Measurements from ENCODE around the gene ANKUB1. TPM values are rescaled to one million over a fixed set of nuclear protein-coding genes. Genes with fewer than 3 reads are reported as not detected.

ANKUB1 gene
- total and polyA plus RNA-seq, 4 donors = 0.95 to 3.3 (median 1.7) TPM

DNA sequence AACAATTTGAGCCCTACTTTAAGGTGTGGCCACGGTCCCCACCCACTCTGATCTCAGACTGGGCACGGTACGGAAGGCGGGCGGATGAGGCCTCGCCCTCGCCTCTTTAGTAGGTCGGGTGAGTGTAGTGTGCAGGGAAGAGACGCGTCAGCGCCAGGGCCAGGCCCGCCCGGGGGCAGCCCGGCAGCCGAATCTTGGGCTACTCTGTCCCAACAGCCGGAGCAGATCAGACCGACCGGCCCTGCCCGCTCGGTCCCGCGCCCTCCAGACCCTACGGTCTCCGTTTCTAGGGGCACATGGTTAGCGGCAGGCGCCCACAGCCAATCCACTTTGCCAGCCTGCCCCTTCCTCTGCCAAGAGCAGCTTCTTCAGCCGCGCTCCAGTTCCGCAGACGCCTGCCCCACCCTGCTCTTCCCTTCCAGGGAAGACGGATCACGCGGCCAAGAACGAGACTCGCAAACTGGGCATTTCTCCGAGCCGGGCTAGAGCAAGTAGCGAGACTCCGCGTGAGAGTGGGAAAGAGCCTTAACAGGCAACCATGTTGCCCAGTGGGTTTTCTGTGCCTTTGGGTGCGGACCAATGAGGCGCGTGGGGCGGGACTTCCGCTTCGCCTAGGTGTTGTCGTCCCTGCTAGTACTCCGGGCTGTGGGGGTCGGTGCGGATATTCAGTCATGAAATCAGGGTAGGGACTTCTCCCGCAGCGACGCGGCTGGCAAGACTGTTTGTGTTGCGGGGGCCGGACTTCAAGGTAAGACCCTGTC is 20.4 kb upstream of the ANKUB1 start, which contains the start of gene RNF13:
Gene RNF13 (plus strand): TSS at position 610 of the 761 bp plus-strand sequence. CDS start 32,812 bp downstream, outside the sequence.
- H3K27me3 ChIP-seq (ENCODE audit: control insufficient read depth, insufficient read depth, low read length) = no peaks in the 10 kb centered on the region
- WGBS (ENCODE audit: insufficient coverage) = 0% methylated on average over 56 of the region's 56 CpGs
- peak within 1 kb of the TSS; percentile 99 for H3K27ac ChIP-seq (ENCODE audit: low read depth, low read length)
- peak within 1 kb of the TSS; percentile 95 for H3K4me3 ChIP-seq (ENCODE audit: low read depth, low read length)
- peak; percentile 92 to 99 (median 96) for DNase-seq (ENCODE audit: low read depth in 4 of 6, low spot score in 6 of 6)
- H3K9me3 ChIP-seq (ENCODE audit: control insufficient read depth, insufficient read depth, low read length) = no peaks in the 10 kb centered on the region
- H3K36me3 ChIP-seq (ENCODE audit: control insufficient read depth, insufficient read depth, low read length) = no peaks in the 10 kb centered on the region
- peaks cover 9% of the 10 kb centered on the region for H3K4me1 ChIP-seq (ENCODE audit: control insufficient read depth, insufficient read depth, low read length)

DNA sequence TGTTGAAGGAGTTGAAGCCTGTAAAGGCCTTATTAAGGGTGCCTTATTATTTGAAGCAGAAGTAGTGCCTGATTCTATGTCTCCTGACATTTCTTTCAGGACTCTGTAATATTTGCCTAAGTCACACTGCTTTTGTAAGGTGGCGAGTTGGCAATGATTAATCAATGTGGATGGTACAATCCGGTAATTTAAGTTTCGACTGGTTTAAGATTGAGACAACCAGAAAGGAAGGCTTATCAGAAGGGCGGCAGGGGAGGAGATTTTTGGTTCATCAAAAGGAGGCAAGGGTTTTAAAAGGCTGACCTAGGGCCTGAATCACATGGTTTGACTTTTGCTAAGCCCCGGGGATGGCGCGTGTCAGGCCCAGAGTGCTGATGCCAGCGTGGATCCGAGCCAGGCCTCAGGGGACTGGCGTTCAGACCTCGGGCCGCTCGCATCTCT is 19.8 kb upstream of the ANKUB1 start:
- H3K36me3 ChIP-seq (ENCODE audit: control insufficient read depth, insufficient read depth, low read length) = no peaks in the 10 kb centered on the region
- 22% methylated on average over 13 of the region's 13 CpGs for WGBS (ENCODE audit: insufficient coverage)
- peak in 1 of 6 donors; percentile 56 for DNase-seq (ENCODE audit: low read depth in 4 of 6, low spot score in 6 of 6)
- H3K4me3 ChIP-seq (ENCODE audit: low read depth, low read length) = peak overlapping the region; percentile 95
- H3K27me3 ChIP-seq (ENCODE audit: control insufficient read depth, insufficient read depth, low read length) = no peaks in the 10 kb centered on the region
- H3K4me1 ChIP-seq (ENCODE audit: control insufficient read depth, insufficient read depth, low read length) = peaks cover 9% of the 10 kb centered on the region
- H3K9me3 ChIP-seq (ENCODE audit: control insufficient read depth, insufficient read depth, low read length) = no peaks in the 10 kb centered on the region
- H3K27ac ChIP-seq (ENCODE audit: low read depth, low read length) = peak overlapping the region; percentile 99

DNA sequence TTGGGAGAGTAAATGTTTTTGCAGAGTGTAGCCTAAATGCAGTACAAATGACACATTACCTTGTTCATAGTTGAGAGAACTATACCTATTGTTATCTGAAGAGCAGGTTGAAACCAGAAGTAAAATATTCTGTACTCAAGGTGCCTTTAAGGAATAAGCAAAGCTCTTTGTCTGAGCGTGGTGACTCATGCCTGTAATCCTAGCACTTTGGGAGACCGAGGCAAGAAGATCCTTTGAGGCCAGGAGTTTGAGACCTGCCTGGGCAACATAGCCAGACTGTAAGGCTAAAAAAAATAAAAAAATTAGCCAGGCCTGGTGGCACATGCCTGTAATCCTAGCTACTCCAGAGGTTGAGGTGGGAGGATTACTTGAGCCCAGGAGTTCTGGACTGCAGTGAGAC is 18.5 kb upstream of the ANKUB1 start:
- Histone ChIP-seq H3K4me3 (ENCODE audit: low read depth, low read length) (no peak overlapping the region), H3K27me3 (ENCODE audit: control insufficient read depth, insufficient read depth, low read length) (no peaks in the 10 kb centered on the region), H3K9me3 (ENCODE audit: control insufficient read depth, insufficient read depth, low read length) (no peaks in the 10 kb centered on the region), H3K4me1 (ENCODE audit: control insufficient read depth, insufficient read depth, low read length) (peaks cover 8% of the 10 kb centered on the region), H3K36me3 (ENCODE audit: control insufficient read depth, insufficient read depth, low read length) (no peaks in the 10 kb centered on the region), H3K27ac (ENCODE audit: low read depth, low read length) (no peak overlapping the region)
- DNase-seq (ENCODE audit: low read depth in 4 of 6, low spot score in 6 of 6) = no peak
- WGBS (ENCODE audit: insufficient coverage) = 87% methylated on average over 2 of the region's 2 CpGs

DNA sequence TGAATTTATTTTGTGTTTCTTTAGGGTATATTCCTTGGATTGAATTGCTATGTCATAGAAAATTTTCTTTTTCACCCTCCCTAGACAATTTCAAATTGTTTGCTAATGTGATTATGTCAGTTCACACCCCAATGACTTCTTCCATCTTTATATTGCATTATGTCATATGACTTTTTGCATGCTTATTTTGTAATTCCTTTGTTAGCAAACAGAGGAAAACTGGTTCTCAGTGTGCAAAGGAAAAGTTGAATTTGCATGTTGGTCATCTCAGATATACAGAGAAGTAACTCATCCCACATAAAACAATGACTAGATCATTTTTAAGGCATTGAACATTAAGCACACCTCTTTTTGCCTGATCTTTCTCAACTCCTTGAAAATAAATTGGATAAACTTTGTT is 17.3 kb upstream of the ANKUB1 start:
- Histone ChIP-seq H3K27me3 (ENCODE audit: control insufficient read depth, insufficient read depth, low read length) (no peaks in the 10 kb centered on the region), H3K4me1 (ENCODE audit: control insufficient read depth, insufficient read depth, low read length) (peaks cover 6% of the 10 kb centered on the region), H3K4me3 (ENCODE audit: low read depth, low read length) (no peak overlapping the region), H3K36me3 (ENCODE audit: control insufficient read depth, insufficient read depth, low read length) (no peaks in the 10 kb centered on the region), H3K9me3 (ENCODE audit: control insufficient read depth, insufficient read depth, low read length) (no peaks in the 10 kb centered on the region), H3K27ac (ENCODE audit: low read depth, low read length) (no peak overlapping the region)
- DNase-seq (ENCODE audit: low read depth in 4 of 6, low spot score in 6 of 6) = no peak

DNA sequence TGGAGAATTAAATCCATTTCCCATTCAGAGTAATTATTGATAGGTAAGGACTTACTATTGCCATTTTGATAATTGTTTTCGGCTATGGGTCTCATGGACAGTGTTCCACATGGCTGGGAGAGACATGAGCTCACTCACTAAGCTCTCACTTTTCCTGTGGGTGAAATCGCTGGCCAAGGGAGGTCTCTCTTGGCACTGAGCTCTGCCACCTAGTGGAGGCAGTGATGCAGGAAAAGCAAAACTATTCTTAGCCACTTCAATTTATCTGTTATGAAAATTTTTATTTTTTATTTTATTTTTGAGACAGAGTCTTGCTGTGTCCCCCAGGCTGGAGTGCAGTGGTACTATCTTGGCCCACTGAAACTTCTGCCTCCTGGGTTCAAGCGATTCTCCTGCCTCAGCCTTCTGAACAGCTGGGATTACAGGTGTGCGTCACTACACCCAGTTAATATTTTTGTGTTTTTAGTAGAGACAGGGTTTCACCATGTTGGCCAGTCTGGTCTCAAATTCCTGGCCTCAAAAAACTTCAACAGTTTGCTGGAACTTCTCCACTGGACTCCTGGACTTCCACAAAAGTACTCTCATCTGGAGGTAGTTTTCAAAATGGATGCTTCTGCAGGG is 16.0 kb upstream of the ANKUB1 start:
- no peaks in the 10 kb centered on the region for H3K36me3 ChIP-seq (ENCODE audit: control insufficient read depth, insufficient read depth, low read length)
- no peaks in the 10 kb centered on the region for H3K9me3 ChIP-seq (ENCODE audit: control insufficient read depth, insufficient read depth, low read length)
- H3K4me3 ChIP-seq (ENCODE audit: low read depth, low read length) = no peak overlapping the region
- whole genome bisulfite sequencing (ENCODE audit: insufficient coverage) = 0% methylated on average over 1 of the region's 4 CpGs
- no peak overlapping the region for H3K27ac ChIP-seq (ENCODE audit: low read depth, low read length)
- H3K4me1 ChIP-seq (ENCODE audit: control insufficient read depth, insufficient read depth, low read length) = peaks cover 6% of the 10 kb centered on the region
- DNase-seq (ENCODE audit: low read depth in 4 of 6, low spot score in 6 of 6) = peak in 5 of 6 donors; percentile 15 to 85 (median 48)
- no peaks in the 10 kb centered on the region for H3K27me3 ChIP-seq (ENCODE audit: control insufficient read depth, insufficient read depth, low read length)

DNA sequence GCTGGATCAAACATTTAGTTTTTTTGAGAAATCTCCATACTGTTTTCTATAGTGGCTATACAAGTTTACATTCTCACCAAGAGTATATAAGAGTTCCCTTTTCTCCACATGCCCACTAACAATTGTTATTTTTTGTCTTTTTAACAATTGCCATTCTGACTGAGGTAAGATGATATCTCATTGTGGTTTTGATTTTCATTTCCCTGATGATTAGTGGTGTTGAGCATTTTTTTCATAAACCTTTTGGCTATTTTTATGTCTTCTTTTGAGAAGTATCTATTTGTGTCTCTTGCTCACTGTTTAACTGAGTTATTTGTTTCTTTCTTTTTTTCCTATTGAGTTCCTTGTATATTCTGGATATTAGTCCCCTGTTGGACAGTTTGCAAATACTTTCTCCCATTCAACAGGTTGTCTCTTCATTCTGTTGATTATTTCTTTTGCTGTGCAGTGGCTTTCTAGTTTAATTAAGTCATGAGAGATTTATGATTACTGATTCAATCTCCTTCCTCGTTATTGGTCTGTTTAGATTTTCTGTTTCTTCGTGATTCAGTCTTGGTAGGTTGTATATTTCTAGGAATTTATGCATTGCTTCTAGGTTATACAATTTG is 13.9 kb upstream of the ANKUB1 start:
- Histone ChIP-seq H3K27me3 (ENCODE audit: control insufficient read depth, insufficient read depth, low read length) (no peaks in the 10 kb centered on the region), H3K9me3 (ENCODE audit: control insufficient read depth, insufficient read depth, low read length) (no peaks in the 10 kb centered on the region), H3K27ac (ENCODE audit: low read depth, low read length) (no peak overlapping the region), H3K36me3 (ENCODE audit: control insufficient read depth, insufficient read depth, low read length) (no peaks in the 10 kb centered on the region), H3K4me1 (ENCODE audit: control insufficient read depth, insufficient read depth, low read length) (no peaks in the 10 kb centered on the region), H3K4me3 (ENCODE audit: low read depth, low read length) (no peak overlapping the region)
- WGBS (ENCODE audit: insufficient coverage) = no CpG with 5 or more reads among the region's 2 CpGs
- no peak for DNase-seq (ENCODE audit: low read depth in 4 of 6, low spot score in 6 of 6)

DNA sequence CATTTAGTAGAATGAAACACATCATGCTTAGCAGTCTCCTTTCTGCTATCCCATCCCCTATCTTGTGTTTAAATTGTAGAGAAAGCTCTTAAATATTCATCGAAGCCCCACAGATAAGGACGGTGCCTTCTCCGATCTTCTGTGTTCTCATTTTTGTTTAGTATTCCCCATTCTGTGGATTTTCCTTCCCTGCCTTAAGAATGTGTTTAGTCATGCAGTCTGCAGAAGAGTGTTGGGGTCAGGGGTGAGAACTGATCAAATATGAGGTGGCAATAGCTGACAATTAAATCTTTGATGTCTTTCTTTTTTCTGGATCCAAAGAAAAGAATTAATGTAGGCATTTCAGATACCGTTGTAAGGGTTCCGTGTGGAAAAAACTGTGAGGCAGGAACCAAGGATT is 9.3 kb upstream of the ANKUB1 start:
- no peak overlapping the region for H3K27ac ChIP-seq (ENCODE audit: low read depth, low read length)
- no peak overlapping the region for H3K4me3 ChIP-seq (ENCODE audit: low read depth, low read length)
- H3K27me3 ChIP-seq (ENCODE audit: control insufficient read depth, insufficient read depth, low read length) = no peaks in the 10 kb centered on the region
- WGBS (ENCODE audit: insufficient coverage) = no CpG with 5 or more reads among the region's 5 CpGs
- H3K36me3 ChIP-seq (ENCODE audit: control insufficient read depth, insufficient read depth, low read length) = no peaks in the 10 kb centered on the region
- DNase-seq (ENCODE audit: low read depth in 4 of 6, low spot score in 6 of 6) = no peak
- H3K9me3 ChIP-seq (ENCODE audit: control insufficient read depth, insufficient read depth, low read length) = no peaks in the 10 kb centered on the region
- H3K4me1 ChIP-seq (ENCODE audit: control insufficient read depth, insufficient read depth, low read length) = no peaks in the 10 kb centered on the region

DNA sequence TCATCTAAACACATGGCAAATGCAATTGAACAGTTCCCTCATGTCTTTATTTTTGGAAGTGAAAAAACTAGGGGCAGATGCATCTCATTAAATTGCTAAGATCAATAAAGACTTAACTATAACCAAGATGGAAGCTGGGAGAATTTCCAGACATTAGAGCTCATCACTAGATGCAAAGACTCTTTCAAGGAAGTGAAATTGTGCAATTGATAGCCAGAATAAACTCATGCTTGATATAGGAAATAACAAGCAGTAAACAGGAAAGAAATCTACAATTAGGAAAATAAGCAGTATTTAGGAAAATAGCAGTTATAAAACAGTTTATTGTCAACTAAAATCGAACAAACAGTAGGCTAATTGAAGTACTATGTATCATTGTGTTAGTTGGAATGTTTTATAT is 8.8 kb upstream of the ANKUB1 start:
- H3K9me3 ChIP-seq (ENCODE audit: control insufficient read depth, insufficient read depth, low read length) = no peaks in the 10 kb centered on the region
- H3K27ac ChIP-seq (ENCODE audit: low read depth, low read length) = no peak overlapping the region
- H3K4me1 ChIP-seq (ENCODE audit: control insufficient read depth, insufficient read depth, low read length) = no peaks in the 10 kb centered on the region
- no peak for DNase-seq (ENCODE audit: low read depth in 4 of 6, low spot score in 6 of 6)
- no peaks in the 10 kb centered on the region for H3K27me3 ChIP-seq (ENCODE audit: control insufficient read depth, insufficient read depth, low read length)
- no peaks in the 10 kb centered on the region for H3K36me3 ChIP-seq (ENCODE audit: control insufficient read depth, insufficient read depth, low read length)
- no CpG with 5 or more reads among the region's 1 CpG for WGBS (ENCODE audit: insufficient coverage)
- H3K4me3 ChIP-seq (ENCODE audit: low read depth, low read length) = no peak overlapping the region

DNA sequence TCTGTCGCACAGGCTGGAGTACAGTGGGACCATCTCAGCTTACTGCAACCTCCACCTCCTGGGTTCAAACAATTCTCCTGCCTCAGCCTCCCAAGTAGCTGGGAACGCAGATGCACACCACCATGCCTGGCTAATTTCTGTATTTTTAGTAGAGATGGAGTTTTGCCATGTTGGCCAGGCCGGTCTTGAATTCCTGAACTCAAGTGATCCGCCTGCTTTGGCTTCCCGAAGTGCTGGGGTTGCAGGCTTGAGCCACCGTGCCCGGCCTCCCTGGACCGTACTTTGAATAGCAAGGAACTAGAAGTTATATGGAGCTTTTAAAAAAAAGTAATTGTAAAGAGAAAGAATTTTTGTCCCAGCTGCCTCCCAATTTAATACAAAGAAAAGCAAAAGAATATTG is 8.3 kb upstream of the ANKUB1 start:
- Histone ChIP-seq H3K9me3 (ENCODE audit: control insufficient read depth, insufficient read depth, low read length) (no peaks in the 10 kb centered on the region), H3K4me1 (ENCODE audit: control insufficient read depth, insufficient read depth, low read length) (no peaks in the 10 kb centered on the region), H3K27me3 (ENCODE audit: control insufficient read depth, insufficient read depth, low read length) (no peaks in the 10 kb centered on the region), H3K27ac (ENCODE audit: low read depth, low read length) (no peak overlapping the region), H3K4me3 (ENCODE audit: low read depth, low read length) (no peak overlapping the region), H3K36me3 (ENCODE audit: control insufficient read depth, insufficient read depth, low read length) (no peaks in the 10 kb centered on the region)
- WGBS (ENCODE audit: insufficient coverage) = 96% methylated on average over 4 of the region's 8 CpGs
- no peak for DNase-seq (ENCODE audit: low read depth in 4 of 6, low spot score in 6 of 6)
